Parathyroid adenoma (tissue), 2 donors: ENCODE data around the gene AHSG.

Source experiments
- H2AFZ ChIP-seq: fragments of 300-600 bp; sonication (generic); one replicate; pipeline ENCODE4 v1.7.0; 2017; ENCODE audit warnings: antibody characterized with exemption, mild to moderate bottlenecking
- H3K27ac ChIP-seq: fragments of 300-600 bp; sonication (generic); one replicate; pipeline ENCODE4 v1.7.0; 2017
- H3K27me3 ChIP-seq: fragments of 300-600 bp; sonication (generic); one replicate; pipeline ENCODE4 v1.7.0; 2017; ENCODE audit warnings: low read length; ENCODE audit not compliant: control insufficient read depth, insufficient read depth
- H3K36me3 ChIP-seq: fragments of 300-600 bp; sonication (generic); one replicate; pipeline ENCODE4 v1.7.0; 2017; ENCODE audit warnings: low read length; ENCODE audit not compliant: control insufficient read depth, insufficient read depth
- H3K4me1 ChIP-seq: fragments of 300-600 bp; sonication (generic); one replicate; pipeline ENCODE4 v1.7.0; 2017; ENCODE audit warnings: control low read depth
- H3K4me2 ChIP-seq: fragments of 300-600 bp; sonication (generic); one replicate; pipeline ENCODE4 v1.7.0; 2017; ENCODE audit warnings: low read length
- H3K4me3 ChIP-seq: fragments of 300-600 bp; sonication (generic); one replicate; pipeline ENCODE4 v1.7.0; 2017; ENCODE audit warnings: low read depth, low read length
- H3K79me2 ChIP-seq: fragments of 300-600 bp; sonication (generic); one replicate; pipeline ENCODE4 v1.7.0; 2017; ENCODE audit warnings: control low read depth
- H3K9ac ChIP-seq: fragments of 300-600 bp; sonication (generic); one replicate; pipeline ENCODE4 v1.7.0; 2017; ENCODE audit warnings: mild to moderate bottlenecking
- H3K9me3 ChIP-seq: fragments of 300-600 bp; sonication (generic); one replicate; pipeline ENCODE4 v1.7.0; 2017; ENCODE audit warnings: low read length; ENCODE audit not compliant: control insufficient read depth
- TF ChIP-seq, protein P1 (sequence below): fragments of 300-600 bp; sonication (generic); IDR thresholded peaks from one replicate; pipeline ENCODE4 v1.7.0; 2017; ENCODE audit warnings: antibody characterized with exemption, mild to moderate bottlenecking
- donor health status: primary hyperparathyroidism.

AHSG gene

DNA sequence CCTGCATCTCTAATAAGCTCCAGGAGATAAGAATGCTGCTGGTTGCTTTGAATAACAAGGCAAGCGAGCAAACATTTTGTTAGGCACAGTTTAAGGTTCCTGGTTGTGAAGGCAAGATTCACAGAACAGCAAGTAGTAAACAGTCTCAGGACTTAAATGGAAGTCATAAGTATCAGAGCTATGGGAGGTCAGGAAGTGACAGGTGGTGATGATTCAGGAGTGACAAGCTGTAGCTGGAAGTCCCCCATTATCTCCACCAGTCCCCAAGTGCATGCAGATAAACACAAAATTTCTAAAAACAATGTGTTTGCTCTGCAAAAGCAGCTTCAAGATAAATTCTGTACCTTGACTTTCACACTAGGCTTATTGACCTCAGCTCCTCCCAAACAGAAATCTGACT lies 30.6 kb downstream of the AHSG start:
- Histone ChIP-seq H3K4me2 (no peak overlapping the region), H3K4me1 (no peaks in the 10 kb centered on the region), H3K9me3 (no peaks in the 10 kb centered on the region), H3K36me3 (no peaks in the 10 kb centered on the region), H3K9ac (no peak overlapping the region), H3K79me2 (no peaks in the 10 kb centered on the region), H3K27ac (no peak overlapping the region), H3K4me3 (no peak overlapping the region), H2AFZ (no peak overlapping the region), H3K27me3 (no peaks in the 10 kb centered on the region)
- TF ChIP-seq, protein P1, sequence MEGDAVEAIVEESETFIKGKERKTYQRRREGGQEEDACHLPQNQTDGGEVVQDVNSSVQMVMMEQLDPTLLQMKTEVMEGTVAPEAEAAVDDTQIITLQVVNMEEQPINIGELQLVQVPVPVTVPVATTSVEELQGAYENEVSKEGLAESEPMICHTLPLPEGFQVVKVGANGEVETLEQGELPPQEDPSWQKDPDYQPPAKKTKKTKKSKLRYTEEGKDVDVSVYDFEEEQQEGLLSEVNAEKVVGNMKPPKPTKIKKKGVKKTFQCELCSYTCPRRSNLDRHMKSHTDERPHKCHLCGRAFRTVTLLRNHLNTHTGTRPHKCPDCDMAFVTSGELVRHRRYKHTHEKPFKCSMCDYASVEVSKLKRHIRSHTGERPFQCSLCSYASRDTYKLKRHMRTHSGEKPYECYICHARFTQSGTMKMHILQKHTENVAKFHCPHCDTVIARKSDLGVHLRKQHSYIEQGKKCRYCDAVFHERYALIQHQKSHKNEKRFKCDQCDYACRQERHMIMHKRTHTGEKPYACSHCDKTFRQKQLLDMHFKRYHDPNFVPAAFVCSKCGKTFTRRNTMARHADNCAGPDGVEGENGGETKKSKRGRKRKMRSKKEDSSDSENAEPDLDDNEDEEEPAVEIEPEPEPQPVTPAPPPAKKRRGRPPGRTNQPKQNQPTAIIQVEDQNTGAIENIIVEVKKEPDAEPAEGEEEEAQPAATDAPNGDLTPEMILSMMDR = no peak

DNA sequence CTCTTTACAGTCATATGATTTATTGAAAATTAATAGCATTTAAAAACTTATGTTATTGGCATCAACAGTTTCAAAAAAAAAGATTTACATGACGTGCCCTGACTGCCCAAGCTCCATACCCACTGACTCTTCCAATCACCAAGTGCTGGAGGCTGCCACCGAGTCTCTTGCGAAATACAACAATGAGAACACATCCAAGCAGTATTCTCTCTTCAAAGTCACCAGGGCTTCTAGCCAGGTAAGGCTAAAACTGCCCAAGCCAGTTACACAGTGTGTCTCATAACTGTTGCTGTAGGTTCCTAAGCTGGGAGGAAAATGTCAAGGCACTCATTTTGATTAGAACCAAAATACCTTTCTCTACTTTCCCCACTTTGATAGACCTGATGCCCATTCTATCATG lies 31.8 kb downstream of the AHSG start:
- no peaks in the 10 kb centered on the region for H3K27me3 ChIP-seq
- H3K9me3 ChIP-seq = no peaks in the 10 kb centered on the region
- no peaks in the 10 kb centered on the region for H3K4me1 ChIP-seq
- TF ChIP-seq, protein P1 = no peak
- no peak overlapping the region for H3K9ac ChIP-seq
- no peaks in the 10 kb centered on the region for H3K36me3 ChIP-seq
- no peak overlapping the region for H3K27ac ChIP-seq
- no peak overlapping the region for H3K4me2 ChIP-seq
- no peaks in the 10 kb centered on the region for H3K79me2 ChIP-seq
- no peak overlapping the region for H2AFZ ChIP-seq
- H3K4me3 ChIP-seq = no peak overlapping the region

DNA sequence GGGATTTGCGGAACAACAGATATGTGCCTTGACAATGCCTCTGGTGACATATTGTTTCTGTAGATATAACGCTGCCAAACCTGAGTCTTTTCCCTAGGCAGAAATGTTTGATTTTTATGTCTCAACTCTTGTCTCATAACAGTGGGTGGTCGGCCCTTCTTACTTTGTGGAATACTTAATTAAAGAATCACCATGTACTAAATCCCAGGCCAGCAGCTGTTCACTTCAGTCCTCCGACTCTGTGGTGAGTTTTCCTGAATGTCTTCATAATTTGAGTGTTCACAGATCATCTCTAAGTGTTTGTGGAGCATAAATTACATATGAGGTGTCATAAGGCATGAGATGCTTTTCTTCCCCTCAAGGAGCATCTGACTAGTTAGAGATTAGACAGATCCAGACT lies 33.2 kb downstream of the AHSG start:
- Histone ChIP-seq H2AFZ (no peak overlapping the region), H3K4me2 (no peak overlapping the region), H3K27me3 (no peaks in the 10 kb centered on the region), H3K4me1 (no peaks in the 10 kb centered on the region), H3K9ac (no peak overlapping the region), H3K27ac (no peak overlapping the region), H3K79me2 (no peaks in the 10 kb centered on the region), H3K4me3 (no peak overlapping the region), H3K9me3 (no peaks in the 10 kb centered on the region), H3K36me3 (no peaks in the 10 kb centered on the region)
- TF ChIP-seq, protein P1 = no peak

DNA sequence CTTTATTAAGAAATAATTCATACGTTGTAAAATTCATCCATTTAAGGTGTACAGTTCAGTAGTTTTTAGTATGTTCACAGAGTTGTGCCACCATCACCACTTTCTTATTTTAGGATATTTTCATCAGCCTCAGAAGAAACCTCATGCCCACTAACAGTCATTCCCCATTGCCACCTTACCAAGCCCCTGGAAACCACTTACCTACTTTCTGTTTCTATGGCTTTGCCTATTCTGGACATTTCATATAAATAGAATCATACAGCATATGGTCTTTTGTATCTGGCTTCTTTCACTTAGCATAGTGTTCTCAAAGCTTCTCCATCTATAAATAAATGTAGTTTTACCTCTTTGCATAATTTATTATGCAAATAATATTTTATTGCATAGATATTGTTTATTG lies 34.0 kb downstream of the AHSG start:
- no peaks in the 10 kb centered on the region for H3K36me3 ChIP-seq
- TF ChIP-seq, protein P1 = no peak
- no peaks in the 10 kb centered on the region for H3K9me3 ChIP-seq
- no peak overlapping the region for H3K4me3 ChIP-seq
- no peaks in the 10 kb centered on the region for H3K79me2 ChIP-seq
- H3K4me1 ChIP-seq = no peaks in the 10 kb centered on the region
- no peak overlapping the region for H3K27ac ChIP-seq
- H3K9ac ChIP-seq = no peak overlapping the region
- no peak overlapping the region for H3K4me2 ChIP-seq
- H3K27me3 ChIP-seq = no peaks in the 10 kb centered on the region
- H2AFZ ChIP-seq = no peak overlapping the region

DNA sequence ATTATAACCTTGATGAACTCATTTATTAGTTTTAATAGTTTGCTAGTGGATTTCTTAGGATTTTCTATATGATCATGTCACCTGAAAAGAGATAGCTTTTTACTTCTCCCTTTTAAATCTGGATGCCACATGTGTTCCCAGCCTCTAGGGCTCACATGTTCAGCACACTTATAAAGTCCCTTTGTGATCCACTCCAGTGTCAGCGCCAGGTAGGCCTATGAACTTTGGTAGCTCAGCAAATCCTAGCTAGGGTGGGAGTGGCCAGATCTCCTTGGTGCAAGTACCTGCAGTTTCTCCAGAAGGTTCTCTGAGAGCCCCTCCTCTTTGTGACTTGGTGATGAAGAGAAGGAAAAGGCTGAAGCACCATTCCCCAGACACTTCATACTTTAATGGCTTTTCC lies 36.0 kb downstream of the AHSG start:
- Histone ChIP-seq H3K27me3 (no peaks in the 10 kb centered on the region), H3K9me3 (no peaks in the 10 kb centered on the region), H3K27ac (no peak overlapping the region), H3K9ac (no peak overlapping the region), H3K4me1 (no peaks in the 10 kb centered on the region), H2AFZ (no peak overlapping the region), H3K36me3 (no peaks in the 10 kb centered on the region), H3K4me3 (no peak overlapping the region), H3K79me2 (no peaks in the 10 kb centered on the region), H3K4me2 (no peak overlapping the region)
- TF ChIP-seq, protein P1 = no peak
